Cardiac fibroblast (primary cell): Measurements from ENCODE around the gene TBL1XR1.
A peak's percentile ranks its signal among the peaks of the same experiment; 100 is the strongest.

Experiments
- DNase-seq, 2 donors: peaks; one replicate each; pipeline versions ENCODE4 v3.0.0 to v3.0.0-alpha.2; 2010; ENCODE audit warnings: low read depth in 2 of 2
- H3K4me3 ChIP-seq, 2 donors: replicated peaks in 1 of 2; 1 replicate in 1 of 2; 2 replicates in 1 of 2; pipeline ENCODE4 v1.5.1; 2011; ENCODE audit warnings: low read depth in 2 of 2, low read length in 2 of 2, mild to moderate bottlenecking in 2 of 2, moderate library complexity in 1 of 2
- CTCF ChIP-seq: IDR thresholded peaks from one replicate; pipeline ENCODE4 v1.5.1; 2011; ENCODE audit warnings: low read depth, mild to moderate bottlenecking, low read length, inconsistent platforms

TBL1XR1 gene

GRCh38 chr3:177231242-177231641 lies 34.0 kb upstream of the TBL1XR1 start:
- no peak for TF ChIP-seq CTCF
- DNase-seq, result no peak
- no peak overlapping the region for H3K4me3 ChIP-seq

GRCh38 chr3:177230641-177231040 lies 33.4 kb upstream of the TBL1XR1 start:
- H3K4me3 ChIP-seq, result no peak overlapping the region
- TF ChIP-seq CTCF, result no peak
- DNase-seq, result no peak

- H3K4me3 ChIP-seq, result no peak overlapping the region
- TF ChIP-seq CTCF, result no peak
- peak; percentile 46 to 64 for DNase-seq
Observed at GRCh38 chr3:177229791-177230190, 32.5 kb upstream of the TBL1XR1 start.

GRCh38 chr3:177228601-177229190 lies 31.4 kb upstream of the TBL1XR1 start:
- no peak for TF ChIP-seq CTCF
- DNase-seq, result no peak
- H3K4me3 ChIP-seq, result no peak overlapping the region

GRCh38 chr3:177224414-177224813 lies 27.1 kb upstream of the TBL1XR1 start:
- TF ChIP-seq CTCF, result no peak
- peak in 1 of 2 donors; percentile 4 for DNase-seq
- no peak overlapping the region for H3K4me3 ChIP-seq

GRCh38 chr3:177221744-177222143 lies 24.5 kb upstream of the TBL1XR1 start:
- no peak for TF ChIP-seq CTCF
- no peak for DNase-seq
- H3K4me3 ChIP-seq, result no peak overlapping the region
